GM21423 (cell line): ENCODE data around the gene MARCHF9.

Source experiments
- ATAC-seq: cut with Tn5 transposase; IDR thresholded peaks from one replicate; pipeline ENCODE4 v1.9.1; 2021; ENCODE audit warnings: mild to moderate bottlenecking, moderate library complexity; ENCODE audit not compliant: unreplicated experiment

MARCHF9 gene

GRCh38 chr12:57753756-57754337 lies 1.1 kb upstream of the MARCHF9 start:
- ATAC-seq, result no peak

- ATAC-seq, result no peak
Observed at GRCh38 chr12:57755194-57755453, 221 bp downstream of the MARCHF9 start.

GRCh38 chr12:57755454-57756372 lies 810 bp downstream of the MARCHF9 start:
- no peak for ATAC-seq

GRCh38 chr12:57756406-57757341 lies 1.8 kb downstream of the MARCHF9 start:
- ATAC-seq, result no peak

GRCh38 chr12:57757771-57758170 lies 2.9 kb downstream of the MARCHF9 start:
- ATAC-seq, result no peak

- ATAC-seq, result no peak
Observed at GRCh38 chr12:57758552-57759359, 3.9 kb downstream of the MARCHF9 start.

GRCh38 chr12:57759360-57759980 lies 4.6 kb downstream of the MARCHF9 start:
- ATAC-seq, result no peak

- no peak for ATAC-seq
Observed at GRCh38 chr12:57760347-57760982, 5.6 kb downstream of the MARCHF9 start.

- no peak for ATAC-seq
Observed at GRCh38 chr12:57761391-57761998, 6.6 kb downstream of the MARCHF9 start.

GRCh38 chr12:57762463-57762862 lies 7.6 kb downstream of the MARCHF9 start:
- no peak for ATAC-seq

GRCh38 chr12:57763881-57764661 lies 9.2 kb downstream of the MARCHF9 start:
- no peak for ATAC-seq

GRCh38 chr12:57764662-57765002 lies 9.7 kb downstream of the MARCHF9 start:
- no peak for ATAC-seq

- ATAC-seq, result no peak
Observed at GRCh38 chr12:57765003-57765697, 10.2 kb downstream of the MARCHF9 start.

GRCh38 chr12:57765698-57766463 lies 11.0 kb downstream of the MARCHF9 start:
- no peak for ATAC-seq

GRCh38 chr12:57766464-57767304 lies 11.8 kb downstream of the MARCHF9 start, which contains the start of gene CYP27B1:
Gene CYP27B1 (minus strand): TSS chr12:57767078. CDS start chr12:57767041, 37 bp downstream.
- ATAC-seq, result no peak

GRCh38 chr12:57767305-57767698 lies 12.4 kb downstream of the MARCHF9 start:
- no peak for ATAC-seq
